HepG2 (cell line): ENCODE data around the gene NECAP2. TPM values are rescaled to one million over a fixed set of nuclear protein-coding genes. Genes with fewer than 3 reads are reported as not detected.

Source experiments
- ATAC-seq: fragments of 200-7000 bp; cut with Tn5 transposase; 3 replicates; pipeline ENCODE4 v1.9.1; 2020; ENCODE audit warnings: mild to moderate bottlenecking, moderate library complexity
- BruUV-seq: library from RNA; stranded (reverse); fragments of 400-500 nt; replicated peaks from 2 replicates; lab custom pipeline; 2021; lab: Mats Ljungman, UMichigan
- CTCF ChIA-PET: fragments of 300-600 bp; formaldehyde crosslinking; extraction: SDS; loops from one replicate; lab custom pipeline; 2021; ENCODE audit warnings: low total read pairs, inconsistent platforms, low intra/inter-chr PET ratio; lab: Yijun Ruan, JAX
- POLR2A ChIA-PET: fragments of 350-600 bp; sonication (Branson Sonifier 250); formaldehyde crosslinking; loops from one replicate; lab custom pipeline; 2020; ENCODE audit warnings: antibody characterized with exemption, inconsistent platforms; lab: Yijun Ruan, JAX
- DNase-seq: peaks from one replicate; pipeline ENCODE4 v3.0.0-alpha.2; 2015; ENCODE audit warnings: low spot score
- FAIRE-seq: peaks from 3 replicates; lab custom pipeline; 2011; peaks lifted over from hg19 to GRCh38; lab: Jason Lieb, UNC
- H2AFZ ChIP-seq: one replicate; pipeline ENCODE4 v1.6.1; 2011; ENCODE audit warnings: low read length, inconsistent platforms
- H3K27ac ChIP-seq: fragments of 300-600 bp; 3 replicates; pipeline ENCODE4 v1.8.0; 2011; ENCODE audit warnings: mixed run types, mild to moderate bottlenecking, mixed read lengths, low read length, inconsistent platforms; ENCODE audit not compliant: insufficient read depth; ENCODE audit errors: extremely low read length
- H3K27me3 ChIP-seq, 2 experiments: fragments of 200-600 bp in 1 of 2; 2 replicates in 1 of 2; 3 replicates in 1 of 2; pipeline versions ENCODE4 v1.6.0 to v1.8.0; 2011; ENCODE audit warnings: low read length in 2 of 2, mild to moderate bottlenecking in 2 of 2, moderate library complexity in 2 of 2, inconsistent platforms in 1 of 2; ENCODE audit not compliant: insufficient read depth in 2 of 2, control insufficient read depth in 1 of 2
- H3K36me3 ChIP-seq, 2 experiments: fragments of 200-600 bp in 1 of 2; replicated peaks in 1 of 2; 2 replicates in 1 of 2; 3 replicates in 1 of 2; pipeline versions ENCODE4 v1.5.1 to v1.8.0; 2011; ENCODE audit warnings: low read length in 2 of 2, inconsistent platforms in 1 of 2; ENCODE audit not compliant: insufficient read depth in 2 of 2, control insufficient read depth in 1 of 2
- H3K4me1 ChIP-seq: 2 replicates; pipeline ENCODE4 v1.5.1; 2012; ENCODE audit warnings: low read length, inconsistent platforms; ENCODE audit not compliant: insufficient read depth
- H3K4me2 ChIP-seq: 2 replicates; pipeline ENCODE4 v1.6.0; 2011; ENCODE audit warnings: low read depth, low read length, inconsistent platforms
- H3K4me3 ChIP-seq, 3 experiments: fragments of 200-600 bp in 1 of 3; sonication (generic), shearing (Covaris generic) in 1 of 3; replicated peaks in 1 of 3; 2 replicates each; pipeline ENCODE4 v1.5.1; 2011 to 2016; ENCODE audit warnings: low read length in 3 of 3, inconsistent platforms in 2 of 3, low read depth in 2 of 3, mild to moderate bottlenecking in 2 of 3, control low read depth in 1 of 3, mixed read lengths in 1 of 3; ENCODE audit not compliant: insufficient read depth in 1 of 3
- H3K79me2 ChIP-seq: one replicate; pipeline ENCODE4 v1.6.1; 2011; ENCODE audit warnings: low read length, inconsistent platforms; ENCODE audit not compliant: insufficient read depth
- H3K9ac ChIP-seq: 2 replicates; pipeline ENCODE4 v1.6.0; 2011; ENCODE audit warnings: mild to moderate bottlenecking, low read depth, low read length, inconsistent platforms; ENCODE audit not compliant: insufficient read depth
- H3K9me3 ChIP-seq: 2 replicates; pipeline ENCODE4 v1.5.1; 2012; ENCODE audit warnings: mild to moderate bottlenecking, low read length
- H4K20me1 ChIP-seq: 2 replicates; pipeline ENCODE4 v1.6.0; 2011; ENCODE audit warnings: inconsistent platforms, mild to moderate bottlenecking, low read length, moderate library complexity; ENCODE audit not compliant: insufficient read depth
- EZH2 ChIP-seq: conservative IDR thresholded peaks from 2 replicates; pipeline ENCODE4 v1.6.1; 2012; ENCODE audit warnings: mild to moderate bottlenecking, low read depth, low read length, moderate library complexity
- ISX ChIP-seq: sonication (generic); formaldehyde crosslinking; conservative IDR thresholded peaks from 2 replicates; pipeline ENCODE4 v1.5.0; 2020; ENCODE audit warnings: missing genetic modification reagents
- MTF1 ChIP-seq: sonication (generic); formaldehyde crosslinking; IDR thresholded peaks from 2 replicates; pipeline ENCODE4 v1.5.0; 2020; ENCODE audit warnings: missing genetic modification reagents
- NFYB ChIP-seq: sonication (generic); formaldehyde crosslinking; IDR thresholded peaks from 2 replicates; pipeline ENCODE4 v1.4.0; 2020; ENCODE audit warnings: missing genetic modification reagents
- NFYC ChIP-seq: IDR thresholded peaks from 2 replicates; pipeline ENCODE4 v1.6.1; 2016; ENCODE audit warnings: missing genetic modification reagents, missing compliant biosample characterization
- NR2F2 ChIP-seq: IDR thresholded peaks from 2 replicates; pipeline ENCODE4 v1.6.1; 2012; ENCODE audit warnings: low read depth, inconsistent platforms, borderline replicate concordance
- NR2F6 ChIP-seq, 2 experiments: IDR thresholded peaks; 2 replicates each; pipeline ENCODE4 v1.6.1; 2016; ENCODE audit warnings: antibody characterized with exemption in 1 of 2, mild to moderate bottlenecking in 1 of 2
- RELA ChIP-seq: sonication (generic); formaldehyde crosslinking; IDR thresholded peaks from 2 replicates; pipeline ENCODE4 v1.4.0; 2020; ENCODE audit warnings: missing genetic modification reagents
- SALL1 ChIP-seq: sonication (generic); formaldehyde crosslinking; IDR thresholded peaks from 2 replicates; pipeline ENCODE4 v1.8.0; 2022; ENCODE audit warnings: mild to moderate bottlenecking, missing genetic modification reagents
- TOE1 ChIP-seq: sonication (generic); formaldehyde crosslinking; IDR thresholded peaks from 2 replicates; pipeline ENCODE4 v1.4.0; 2020; ENCODE audit warnings: mild to moderate bottlenecking, missing genetic modification reagents
- ZFP62 ChIP-seq: sonication (generic); formaldehyde crosslinking; IDR thresholded peaks from 2 replicates; pipeline ENCODE4 v1.4.0; 2020; ENCODE audit warnings: missing genetic modification reagents
- ZNF362 ChIP-seq: sonication (generic); formaldehyde crosslinking; IDR thresholded peaks from 2 replicates; pipeline ENCODE4 v1.4.0; 2020; ENCODE audit warnings: missing genetic modification reagents, mild to moderate bottlenecking, borderline replicate concordance
- ZNF530 ChIP-seq: sonication (generic); formaldehyde crosslinking; IDR thresholded peaks from 2 replicates; pipeline ENCODE4 v1.5.0; 2020; ENCODE audit warnings: low read depth, mild to moderate bottlenecking, missing genetic modification reagents
- ZNF557 ChIP-seq: sonication (generic); formaldehyde crosslinking; IDR thresholded peaks from 2 replicates; pipeline ENCODE4 v1.4.0; 2020; ENCODE audit warnings: missing genetic modification reagents
- ZNF558 ChIP-seq: sonication (generic); formaldehyde crosslinking; IDR thresholded peaks from 2 replicates; pipeline ENCODE4 v1.9.0; 2022; ENCODE audit warnings: mild to moderate bottlenecking, missing genetic modification reagents, borderline replicate concordance
- ZNF576 ChIP-seq: sonication (generic); formaldehyde crosslinking; IDR thresholded peaks from 2 replicates; pipeline ENCODE4 v1.4.0; 2020; ENCODE audit warnings: mild to moderate bottlenecking, missing genetic modification reagents
- ZNF605 ChIP-seq: sonication (generic); formaldehyde crosslinking; IDR thresholded peaks from 2 replicates; pipeline ENCODE4 v1.8.0; 2022; ENCODE audit warnings: mild to moderate bottlenecking, missing genetic modification reagents
- WGBS: methylation state at CpG from one replicate; pipeline ENCODE4 v1.1.6; 2017; ENCODE audit warnings: low lambda C conversion rate; 5-methylcytosine and 5-hydroxymethylcytosine counted together
- in situ Hi-C: cut with HindIII; loops from 2 replicates; pipeline ENCODE4 v1.10.0; 2017; ENCODE audit warnings: low pct_unique_long_range_greater_than_20kb; ENCODE audit not compliant: extremely low pct_ligation_motif_present
- intact Hi-C: fragments of 100-400 bp; cut with micrococcal nuclease; formaldehyde crosslinking; loops from one replicate; pipeline ENCODE4 v1.10.0; 2022; ENCODE audit not compliant: unreplicated experiment
- polyA plus RNA-seq, 8 experiments: library from polyadenylated mRNA; depleted of rRNA in 3 of 8; stranded (reverse) in 7 of 8; unstranded in 1 of 8; fragments of >200 nt; fragmentation: Illumina TruSeq in 4 of 8; extraction: Trizol in 4 of 8; gene quantifications; 2 replicates each; pipeline versions ENCODE4 v1.2.1 to v1.2.3, GENCODE V29; 2011 to 2016; ENCODE audit warnings: low read depth in 4 of 8, missing spikeins in 1 of 8, mixed read lengths in 1 of 8; ENCODE audit not compliant: insufficient read depth in 1 of 8
- total RNA-seq, 5 experiments: library from RNA; depleted of rRNA; stranded (reverse); fragments of >200 nt; fragmentation: Illumina TruSeq; extraction: Trizol; gene quantifications; 2 replicates each; pipeline ENCODE4 v1.2.3, GENCODE V29; 2016; ENCODE audit warnings: low read depth in 1 of 5

Gene NECAP2
- total and polyA plus RNA-seq, 2 of the 13 experiments (the other 11 are each of a cell fraction or from before 2014, with no cell fraction given): 38.5 to 52.3 TPM

DNA sequence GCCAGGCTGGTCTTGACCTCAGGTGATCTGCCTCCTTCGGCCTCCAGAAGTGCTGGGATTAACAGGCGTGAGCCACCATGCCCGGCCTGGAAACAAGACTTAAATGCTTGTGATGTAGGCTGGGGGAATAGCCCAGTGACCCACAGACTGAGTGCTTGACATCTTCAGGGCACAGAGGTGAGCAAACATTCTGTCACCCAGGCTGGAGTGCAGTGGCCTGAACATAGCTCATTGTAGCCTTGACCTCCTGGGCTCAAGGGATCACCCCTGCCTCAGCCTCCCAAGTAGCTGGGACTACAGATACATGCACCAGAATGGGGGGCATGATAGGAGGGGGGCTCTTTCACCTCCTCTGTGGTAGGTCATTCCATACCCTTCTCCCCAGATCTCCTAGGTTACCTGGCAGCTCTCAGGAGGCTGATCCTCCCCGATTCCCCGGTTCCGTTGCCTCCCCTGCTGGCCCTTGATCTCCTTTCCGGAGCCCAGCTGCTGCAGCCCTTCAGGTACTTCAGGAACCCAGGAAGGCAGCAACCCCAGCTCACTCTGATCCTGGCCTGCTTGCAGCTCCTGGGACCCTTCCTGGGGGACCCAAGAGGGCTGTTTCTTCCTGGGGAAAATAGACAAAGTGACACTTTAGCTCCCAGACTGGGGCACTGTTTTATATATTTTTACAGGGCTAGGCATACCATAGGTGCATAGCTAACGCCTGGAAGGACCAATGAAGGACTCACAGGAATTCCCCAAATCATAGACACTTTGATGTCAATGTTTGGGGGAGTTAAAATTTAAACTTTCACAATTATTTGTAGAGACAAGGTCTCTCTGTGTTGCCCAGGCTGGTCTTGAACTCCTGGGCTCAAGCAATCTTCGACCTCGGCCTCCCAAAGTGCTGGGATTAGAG, 15.1 kb upstream of the NECAP2 start (continued):
- TF ChIP-seq ZNF362 (CRISPR knock-in tag) (peak; percentile 17; the same call in 1 of the 2 replicates), RELA (peak; percentile 92; the same call in 1 of the 2 replicates), EZH2 (no peak), NR2F2 (peak; percentile 41; the same call in 1 of the 2 replicates), NR2F6 (IDR thresholded peaks at IDR 0.05) (peak; percentile 77), NR2F6 (CRISPR knock-in tag; IDR thresholded peaks at IDR 0.05) (peak; percentile 90), ZNF605 (CRISPR knock-in tag) (peak; percentile 23; the same call in 1 of the 2 replicates), TOE1 (CRISPR knock-in tag) (no peak), ZNF558 (CRISPR knock-in tag) (0 out of 2 replicates have a peak, but pooled peaks have one; percentile 28), SALL1 (peak; percentile 64)
- TF ChIP-seq, all 625 proteins: peak for 40

GRCh38 chr1:16430606-16431005, 9.9 kb upstream of the NECAP2 start:
- no peak for FAIRE-seq

More at GRCh38 chr1:16430606-16431005, 9.9 kb upstream of the NECAP2 start:
- Histone ChIP-seq H3K27me3 (no peaks in the 10 kb centered on the region; a peak in 1 of 5 replicates), H3K79me2 (no peaks in the 10 kb centered on the region), H3K27ac (no peak overlapping the region), H2AFZ (no peak overlapping the region), H3K4me3 (no peak overlapping the region), H3K9ac (no peak overlapping the region), H3K36me3 (no peaks in the 10 kb centered on the region), H3K4me1 (peaks cover 34% of the 10 kb centered on the region), H3K9me3 (no peaks in the 10 kb centered on the region), H3K4me2 (no peak overlapping the region), H4K20me1 (no peaks in the 10 kb centered on the region)
- ChIA-PET CTCF (no interaction called here), POLR2A (no interaction called here)
- ATAC-seq (peak; percentile 65), DNase-seq (no peak)
- intact Hi-C loops (no loop called here), in situ Hi-C loops (no loop called here)
- no TSS peak for BruUV-seq
- TF ChIP-seq NFYC (peak; percentile 63), NFYB (CRISPR knock-in tag) (peak; percentile 55), ZNF530 (CRISPR knock-in tag) (no peak), ISX (CRISPR knock-in tag) (no peak), MTF1 (no peak), ZNF557 (CRISPR knock-in tag) (no peak), ZFP62 (CRISPR knock-in tag) (no peak), ZNF576 (no peak)
- 51% methylated on average over 3 of the region's 3 CpGs for WGBS
